ENCODE data around the gene IWS1.
A peak's percentile ranks its signal among the peaks of the same experiment; 100 is the strongest.

Gene IWS1

DNA sequence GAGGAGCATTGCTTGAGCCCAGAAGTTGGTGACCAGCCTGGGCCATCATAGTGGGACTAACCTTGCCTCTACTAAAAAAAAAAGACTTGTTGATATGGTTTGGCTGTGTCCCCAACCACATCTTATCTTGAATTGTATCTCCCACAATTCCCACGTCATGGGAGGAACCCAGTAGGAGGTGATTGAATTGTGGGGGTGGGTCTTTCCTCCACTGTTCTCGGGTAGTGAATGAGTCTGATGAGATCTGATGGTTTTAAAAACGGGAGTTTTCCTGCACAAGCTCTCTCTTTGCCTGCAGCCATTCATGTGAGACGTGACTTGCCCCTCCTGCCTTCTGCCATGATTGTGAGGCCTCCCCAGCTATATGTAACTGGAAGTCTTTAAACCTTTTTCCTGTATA, 61.0 kb downstream of the IWS1 start:
- H3K27ac ChIP-seq, result peak overlapping the region; percentile 45
- TF ChIP-seq, protein P1, sequence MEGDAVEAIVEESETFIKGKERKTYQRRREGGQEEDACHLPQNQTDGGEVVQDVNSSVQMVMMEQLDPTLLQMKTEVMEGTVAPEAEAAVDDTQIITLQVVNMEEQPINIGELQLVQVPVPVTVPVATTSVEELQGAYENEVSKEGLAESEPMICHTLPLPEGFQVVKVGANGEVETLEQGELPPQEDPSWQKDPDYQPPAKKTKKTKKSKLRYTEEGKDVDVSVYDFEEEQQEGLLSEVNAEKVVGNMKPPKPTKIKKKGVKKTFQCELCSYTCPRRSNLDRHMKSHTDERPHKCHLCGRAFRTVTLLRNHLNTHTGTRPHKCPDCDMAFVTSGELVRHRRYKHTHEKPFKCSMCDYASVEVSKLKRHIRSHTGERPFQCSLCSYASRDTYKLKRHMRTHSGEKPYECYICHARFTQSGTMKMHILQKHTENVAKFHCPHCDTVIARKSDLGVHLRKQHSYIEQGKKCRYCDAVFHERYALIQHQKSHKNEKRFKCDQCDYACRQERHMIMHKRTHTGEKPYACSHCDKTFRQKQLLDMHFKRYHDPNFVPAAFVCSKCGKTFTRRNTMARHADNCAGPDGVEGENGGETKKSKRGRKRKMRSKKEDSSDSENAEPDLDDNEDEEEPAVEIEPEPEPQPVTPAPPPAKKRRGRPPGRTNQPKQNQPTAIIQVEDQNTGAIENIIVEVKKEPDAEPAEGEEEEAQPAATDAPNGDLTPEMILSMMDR (conservative IDR thresholded peaks at IDR 0.05; ENCODE audit: low read depth), result no peak
- DNase-seq (ENCODE audit: low spot score), result no peak
- POLR2A ChIA-PET (ENCODE audit: low non-redundant PET), result no interaction called here
- CTCF ChIA-PET, result no interaction called here

GRCh38 chr2:127464470-127465257, 61.6 kb downstream of the IWS1 start:
- ChIA-PET POLR2A (ENCODE audit: low non-redundant PET) (no interaction called here), CTCF (interaction anchor here (1.1 kb wide), 1 partner anchor 15 kb away, joined by 3 read pairs; no protein-coding TSS in a partner anchor)
- peak overlapping the region; percentile 45 for H3K27ac ChIP-seq
- TF ChIP-seq, protein P1 (conservative IDR thresholded peaks at IDR 0.05; ENCODE audit: low read depth), result no peak
- DNase-seq (ENCODE audit: low spot score), result no peak

DNA sequence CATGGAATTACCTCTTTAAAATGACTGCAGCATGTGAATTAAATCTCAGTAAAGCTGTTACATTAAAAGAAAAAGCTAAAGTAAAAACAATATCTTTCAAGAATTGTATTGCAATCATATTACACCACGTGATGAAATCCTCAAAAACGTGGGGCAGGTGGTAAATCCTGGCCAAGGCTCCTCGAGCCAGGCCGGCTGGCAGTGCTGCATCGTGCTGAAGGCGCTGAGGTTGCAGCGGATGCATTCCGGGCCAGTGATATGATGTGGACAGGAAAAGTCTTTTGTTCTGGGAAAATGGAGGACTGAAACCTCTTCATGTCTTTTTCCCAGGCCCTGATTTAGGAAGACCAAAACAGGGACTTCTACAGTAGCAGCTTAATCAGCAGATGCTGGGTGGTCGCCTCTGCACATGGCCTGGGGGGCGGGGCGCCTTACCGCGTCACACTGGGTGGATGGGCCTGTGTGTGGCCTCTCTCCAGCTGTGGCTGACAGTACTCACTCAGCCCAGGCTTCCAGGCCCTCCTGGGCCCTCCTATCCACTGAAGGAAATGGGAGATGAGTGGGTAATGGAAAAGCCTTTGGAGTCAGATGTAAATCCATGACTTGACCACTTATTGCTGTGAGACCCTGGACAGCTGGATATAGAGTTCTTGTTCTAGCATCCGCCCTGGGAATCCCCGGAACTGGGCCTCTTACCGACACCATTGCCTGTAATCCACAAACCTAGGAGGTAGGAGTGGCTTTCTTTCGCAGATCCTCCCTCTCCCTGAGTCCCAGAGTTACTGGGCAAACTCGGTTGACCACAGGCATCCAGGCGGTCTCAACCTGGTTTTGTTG, 62.9 kb downstream of the IWS1 start:
- no peak for DNase-seq (ENCODE audit: low spot score)
- TF ChIP-seq, protein P1 (conservative IDR thresholded peaks at IDR 0.05; ENCODE audit: low read depth), result no peak
- CTCF ChIA-PET, result interaction anchor here (0.6 to 1.1 kb wide), 4 partner anchors 16 to 269 kb away, joined by 3 to 9 read pairs (median 4); no protein-coding TSS in a partner anchor
- POLR2A ChIA-PET (ENCODE audit: low non-redundant PET), result no interaction called here
- peak overlapping the region; percentile 2; the same call in 1 of the 2 replicates for H3K27ac ChIP-seq

- no peak overlapping the region for H3K27ac ChIP-seq
- TF ChIP-seq, protein P1 (conservative IDR thresholded peaks at IDR 0.05; ENCODE audit: low read depth), result no peak
- no peak for DNase-seq (ENCODE audit: low spot score)
- CTCF ChIA-PET, result no interaction called here
- POLR2A ChIA-PET (ENCODE audit: low non-redundant PET), result no interaction called here
These were observed 63.8 kb downstream of the IWS1 start for GRCh38 chr2:127462461-127462860.

DNA sequence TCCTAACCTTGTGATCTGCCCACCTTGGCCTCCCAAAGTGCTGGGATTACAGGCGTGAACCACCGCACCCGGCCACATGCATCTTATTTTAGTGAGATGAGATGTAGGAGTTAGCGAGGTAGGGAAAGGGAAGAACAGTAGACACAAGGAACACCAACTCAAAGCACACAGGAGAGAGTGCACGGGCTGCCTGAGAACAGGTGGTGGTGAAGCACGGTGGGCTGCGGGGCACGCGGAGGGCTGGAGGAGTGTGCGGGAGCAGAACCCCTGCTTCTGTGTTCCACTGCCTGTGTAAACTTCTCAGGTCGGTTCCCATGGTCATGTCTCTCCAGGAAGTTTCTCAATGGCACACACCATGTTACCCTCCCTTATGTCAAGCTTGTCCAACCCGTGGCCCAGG, 69.3 kb downstream of the IWS1 start:
- H3K27ac ChIP-seq, result no peak overlapping the region

More for the DNA sequence above, 69.3 kb downstream of the IWS1 start:
- ChIA-PET CTCF (no interaction called here), POLR2A (ENCODE audit: low non-redundant PET) (no interaction called here)
- TF ChIP-seq, protein P1 (conservative IDR thresholded peaks at IDR 0.05; ENCODE audit: low read depth), result no peak
- DNase-seq (ENCODE audit: low spot score), result no peak

Measured in RWPE1 (cell line).